Astrocyte of the cerebellum (primary cell): Measurements from ENCODE around the gene CCDC194.

Experiments
- DNase-seq: peaks from one replicate; pipeline ENCODE4 v3.0.0-alpha.2; 2011; ENCODE audit warnings: low read depth
- H3K4me3 ChIP-seq: 2 replicates; pipeline ENCODE4 v1.5.1; 2011; ENCODE audit warnings: mild to moderate bottlenecking, low read depth, low read length, moderate library complexity
- in situ Hi-C: cut with HindIII; loops from 2 replicates; pipeline ENCODE4 v1.10.0; 2017; ENCODE audit warnings: low sequenced_read_pairs
- TF ChIP-seq, protein P1 (sequence below): IDR thresholded peaks from 2 replicates; pipeline ENCODE4 v1.5.1; 2012; ENCODE audit warnings: low read length, low read depth, moderate library complexity, mild to moderate bottlenecking; ENCODE audit errors: missing control alignments

The CCDC194 gene

GRCh38 chr19:17406046-17406886, 12.3 kb upstream of the CCDC194 start:
- TF ChIP-seq, protein P1, sequence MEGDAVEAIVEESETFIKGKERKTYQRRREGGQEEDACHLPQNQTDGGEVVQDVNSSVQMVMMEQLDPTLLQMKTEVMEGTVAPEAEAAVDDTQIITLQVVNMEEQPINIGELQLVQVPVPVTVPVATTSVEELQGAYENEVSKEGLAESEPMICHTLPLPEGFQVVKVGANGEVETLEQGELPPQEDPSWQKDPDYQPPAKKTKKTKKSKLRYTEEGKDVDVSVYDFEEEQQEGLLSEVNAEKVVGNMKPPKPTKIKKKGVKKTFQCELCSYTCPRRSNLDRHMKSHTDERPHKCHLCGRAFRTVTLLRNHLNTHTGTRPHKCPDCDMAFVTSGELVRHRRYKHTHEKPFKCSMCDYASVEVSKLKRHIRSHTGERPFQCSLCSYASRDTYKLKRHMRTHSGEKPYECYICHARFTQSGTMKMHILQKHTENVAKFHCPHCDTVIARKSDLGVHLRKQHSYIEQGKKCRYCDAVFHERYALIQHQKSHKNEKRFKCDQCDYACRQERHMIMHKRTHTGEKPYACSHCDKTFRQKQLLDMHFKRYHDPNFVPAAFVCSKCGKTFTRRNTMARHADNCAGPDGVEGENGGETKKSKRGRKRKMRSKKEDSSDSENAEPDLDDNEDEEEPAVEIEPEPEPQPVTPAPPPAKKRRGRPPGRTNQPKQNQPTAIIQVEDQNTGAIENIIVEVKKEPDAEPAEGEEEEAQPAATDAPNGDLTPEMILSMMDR, result no peak
- peak; percentile 76 for DNase-seq
- H3K4me3 ChIP-seq, result no peak overlapping the region
- in situ Hi-C loops, result no loop called here

GRCh38 chr19:17405250-17406045, 11.5 kb upstream of the CCDC194 start, which contains the start of gene BST2:
Gene BST2 (minus strand): TSS chr19:17405630. CDS start chr19:17405575, 55 bp downstream.
- no peak for DNase-seq
- in situ Hi-C loops, result no loop called here
- H3K4me3 ChIP-seq, result no peak within 1 kb of the TSS
- TF ChIP-seq, protein P1, result no peak

GRCh38 chr19:17404621-17405249, 10.7 kb upstream of the CCDC194 start:
- in situ Hi-C loops, result no loop called here
- TF ChIP-seq, protein P1, result no peak
- DNase-seq, result no peak
- H3K4me3 ChIP-seq, result no peak overlapping the region

DNA sequence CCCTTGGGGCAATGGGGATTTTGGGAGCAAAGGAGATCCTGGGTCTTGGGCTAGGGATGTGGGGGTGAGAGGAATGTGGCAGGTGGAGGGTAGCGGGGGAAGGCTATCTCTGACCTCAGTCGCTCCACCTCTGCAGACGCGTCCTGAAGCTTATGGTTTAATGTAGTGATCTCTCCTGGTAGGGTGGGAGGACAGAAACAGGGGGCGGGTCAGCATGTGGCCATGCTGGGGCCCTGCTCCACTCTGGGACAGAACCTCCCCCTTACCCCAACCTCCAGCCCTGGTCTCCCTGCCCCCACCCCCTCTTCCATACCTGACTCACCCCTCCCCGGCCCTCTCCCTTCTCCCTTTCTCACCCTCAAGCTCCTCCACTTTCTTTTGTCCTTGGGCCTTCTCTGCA, 10.0 kb upstream of the CCDC194 start:
- H3K4me3 ChIP-seq, result no peak overlapping the region
- in situ Hi-C loops, result no loop called here
- TF ChIP-seq, protein P1, result no peak
- DNase-seq, result no peak

- TF ChIP-seq, protein P1, result no peak
- DNase-seq, result no peak
- in situ Hi-C loops, result no loop called here
- no peak overlapping the region for H3K4me3 ChIP-seq
Observed at GRCh38 chr19:17402982-17403855, 9.2 kb upstream of the CCDC194 start.
